Psoas muscle (tissue), 8 donors: ENCODE data around the gene SIDT1. TPM values are rescaled to one million over a fixed set of nuclear protein-coding genes. Genes with fewer than 3 reads are reported as not detected.

Experiments
- ATAC-seq, 4 donors: fragments of 200-7000 bp; cut with Tn5 transposase; one replicate each; pipeline ENCODE4 v1.9.1; 2020; ENCODE audit warnings: moderate library complexity in 3 of 4, mild to moderate bottlenecking in 2 of 4
- DNase-seq, 2 donors: peaks; one replicate each; pipeline ENCODE4 v3.0.0-alpha.2; 2020
- H3K27ac ChIP-seq: fragments of 200-600 bp; one replicate; pipeline ENCODE4 v1.8.0; 2022
- H3K27me3 ChIP-seq, 3 donors: fragments of 200-600 bp in 1 of 3; one replicate each; pipeline versions ENCODE4 v1.6.1 to v1.8.0; 2013 to 2022; ENCODE audit warnings: low read length in 2 of 3, mild to moderate bottlenecking in 2 of 3, moderate library complexity in 1 of 3; ENCODE audit not compliant: insufficient read depth in 3 of 3
- H3K36me3 ChIP-seq, 2 donors: fragments of 200-600 bp in 1 of 2; one replicate each; pipeline versions ENCODE4 v1.6.1 to v1.8.0; 2013 to 2022; ENCODE audit warnings: low read depth in 1 of 2, mild to moderate bottlenecking in 1 of 2, moderate library complexity in 1 of 2; ENCODE audit not compliant: insufficient read depth in 1 of 2
- H3K4me1 ChIP-seq: fragments of 200-600 bp; one replicate; pipeline ENCODE4 v1.8.0; 2022
- H3K4me3 ChIP-seq: fragments of 200-600 bp; one replicate; pipeline ENCODE4 v1.8.0; 2022; ENCODE audit warnings: mild to moderate bottlenecking
- H3K9me3 ChIP-seq: fragments of 200-600 bp; one replicate; pipeline ENCODE4 v1.8.0; 2022
- CTCF ChIP-seq: fragments of 200-600 bp; IDR thresholded peaks from one replicate; pipeline ENCODE4 v1.8.0; 2022; ENCODE audit warnings: antibody characterized with exemption
- WGBS, 3 donors: extraction: QIAGEN DNeasy Blood & Tissue Kit; methylation state at CpG; one replicate each; pipeline versions ENCODE4 v1.1.6 to v1.1.7; 2013; 5-methylcytosine and 5-hydroxymethylcytosine counted together
- intact Hi-C, 2 donors: fragments of 100-400 bp; cut with DNase I; formaldehyde crosslinking; loops; one replicate each; pipeline versions ENCODE4 v1.11.0 to v1.14.2; 2022
- polyA plus RNA-seq, 3 donors: library from polyadenylated mRNA; stranded (reverse); fragments of 200-250 nt; gene quantifications; one replicate each; pipeline ENCODE4 v1.2.3, GENCODE V29; 2013
- total RNA-seq, 4 donors: library from RNA; stranded (reverse); fragmentation: NEBNext Ultra II Directional in 2 of 4; extraction: Animal tissue kit (Norgen Biotek cat#: 25700) in 2 of 4; gene quantifications; one replicate each; pipeline versions ENCODE4 v1.2.1 to v1.2.4, GENCODE V29; 2021 to 2023
- donor health status: healthy with polysubstance abuse.
- donor health status: DM: no; HTN: no; CAD: no; lungs with moderate emphysema.
- donor health status: Bipolar disorder and iron deficiency.
- donor health status: healthy.
- donor health status: DM: yes; HTN: yes; CAD: no.
- donor health status: DM: no; HTN: no; CAD: no.
- donor health status: DM: no; HTN: no; CAD: no.
- donor health status: DM: yes; HTN: yes; CAD: no.

SIDT1 gene
- total and polyA plus RNA-seq, 7 donors: 0.08 to 0.48 (median 0.34) TPM; not detected in 1

- WGBS, 3 donors: 50 to 64% (median 60%) methylated on average over 2 of the region's 2 CpGs
- Histone ChIP-seq H3K27ac (no peak overlapping the region), H3K36me3 (no peaks in the 10 kb centered on the region), H3K27me3 (no peaks in the 10 kb centered on the region), H3K9me3 (no peaks in the 10 kb centered on the region), H3K4me3 (no peak overlapping the region), H3K4me1 (no peaks in the 10 kb centered on the region)
- intact Hi-C loops: loop anchor here in 1 of 2 donors (10.0 kb wide), 1 partner anchor 77 kb away; no protein-coding TSS in a partner anchor
- TF ChIP-seq CTCF: no peak
- ATAC-seq (no peak), DNase-seq (no peak)
Measured at GRCh38 chr3:113571360-113571759, 39.0 kb downstream of the SIDT1 start.

- 82 to 86% (median 82%) methylated on average over 3 of the region's 3 CpGs for WGBS, 3 donors
- no peak overlapping the region for H3K27ac ChIP-seq
- no peak for ATAC-seq
- H3K4me1 ChIP-seq: no peaks in the 10 kb centered on the region
- no peaks in the 10 kb centered on the region for H3K9me3 ChIP-seq
- no peaks in the 10 kb centered on the region for H3K36me3 ChIP-seq
- H3K4me3 ChIP-seq: no peak overlapping the region
- DNase-seq: no peak
- TF ChIP-seq CTCF: no peak
- intact Hi-C loops: loop anchor here in 1 of 2 donors (10.0 kb wide), 1 partner anchor 79 kb away; no protein-coding TSS in a partner anchor
- H3K27me3 ChIP-seq: no peaks in the 10 kb centered on the region
Measured at GRCh38 chr3:113573728-113574127, 41.4 kb downstream of the SIDT1 start.

- no peak overlapping the region for H3K27ac ChIP-seq
- WGBS, 3 donors: 69 to 72% (median 71%) methylated on average over 2 of the region's 2 CpGs
- no peak for TF ChIP-seq CTCF
- H3K4me1 ChIP-seq: no peaks in the 10 kb centered on the region
- no peaks in the 10 kb centered on the region for H3K27me3 ChIP-seq
- DNase-seq: no peak
- no peak overlapping the region for H3K4me3 ChIP-seq
- intact Hi-C loops: loop anchor here in 1 of 2 donors (10.0 kb wide), 1 partner anchor 79 kb away; no protein-coding TSS in a partner anchor
- H3K9me3 ChIP-seq: no peaks in the 10 kb centered on the region
- ATAC-seq: no peak
- H3K36me3 ChIP-seq: no peaks in the 10 kb centered on the region
Measured at GRCh38 chr3:113574213-113574612, 41.9 kb downstream of the SIDT1 start.

GRCh38 chr3:113575206-113575605 is 42.9 kb downstream of the SIDT1 start:
- no peak overlapping the region for H3K4me3 ChIP-seq
- intact Hi-C loops: loop anchor here (5.0 to 10.0 kb wide), 3 partner anchors 80 to 172 kb away; partner anchors contain the start of genes ATP6V1A (in 1 of the 2) and NAA50 (in 1 of the 2)
- no peaks in the 10 kb centered on the region for H3K9me3 ChIP-seq
- 24 to 35% (median 28%) methylated on average over 4 of the region's 4 CpGs for WGBS, 3 donors
- H3K27me3 ChIP-seq: no peaks in the 10 kb centered on the region
- TF ChIP-seq CTCF: no peak
- no peaks in the 10 kb centered on the region for H3K4me1 ChIP-seq
- ATAC-seq: no peak
- no peak for DNase-seq
- H3K36me3 ChIP-seq: no peaks in the 10 kb centered on the region
- no peak overlapping the region for H3K27ac ChIP-seq

GRCh38 chr3:113585228-113585627 is 52.9 kb downstream of the SIDT1 start:
- Histone ChIP-seq H3K4me1 (no peaks in the 10 kb centered on the region), H3K36me3 (no peaks in the 10 kb centered on the region), H3K27me3 (no peaks in the 10 kb centered on the region), H3K27ac (no peak overlapping the region), H3K9me3 (no peaks in the 10 kb centered on the region), H3K4me3 (no peak overlapping the region)
- TF ChIP-seq CTCF: no peak
- DNase-seq (no peak), ATAC-seq (no peak)
- intact Hi-C loops: no loop called here
- 22 to 74% (median 31%) methylated on average over 1 of the region's 1 CpG for WGBS, 3 donors
